ENCODE results near the gene SORCS1.

Gene SORCS1

GRCh38 chr10:106900016-106900652 lies 264.4 kb downstream of the SORCS1 start:
- DNase-seq (ENCODE audit: low read depth in 3 of 3): no peak

GRCh38 chr10:106898446-106898845 lies 266.1 kb downstream of the SORCS1 start:
- DNase-seq (ENCODE audit: low read depth in 3 of 3): no peak

- no peak for DNase-seq (ENCODE audit: low read depth in 3 of 3)
These were observed 266.8 kb downstream of the SORCS1 start for GRCh38 chr10:106897719-106898118.

GRCh38 chr10:106894692-106895091 lies 269.8 kb downstream of the SORCS1 start:
- DNase-seq (ENCODE audit: low read depth in 3 of 3): no peak

GRCh38 chr10:106877574-106877973 lies 286.9 kb downstream of the SORCS1 start:
- no peak for DNase-seq (ENCODE audit: low read depth in 3 of 3)

GRCh38 chr10:106874604-106874889 lies 290.0 kb downstream of the SORCS1 start:
- no peak for DNase-seq (ENCODE audit: low read depth in 3 of 3)

GRCh38 chr10:106873770-106874603 lies 290.5 kb downstream of the SORCS1 start:
- no peak for DNase-seq (ENCODE audit: low read depth in 3 of 3)

GRCh38 chr10:106872176-106872575 lies 292.3 kb downstream of the SORCS1 start:
- no peak for DNase-seq (ENCODE audit: low read depth in 3 of 3)

GRCh38 chr10:106866244-106866845 lies 298.2 kb downstream of the SORCS1 start:
- DNase-seq (ENCODE audit: low read depth in 3 of 3): no peak

- DNase-seq (ENCODE audit: low read depth in 3 of 3): no peak
These were observed 300.5 kb downstream of the SORCS1 start for GRCh38 chr10:106864031-106864430.

GRCh38 chr10:106863549-106863948 lies 301.0 kb downstream of the SORCS1 start:
- no peak for DNase-seq (ENCODE audit: low read depth in 3 of 3)

- DNase-seq (ENCODE audit: low read depth in 3 of 3): no peak
These were observed 304.4 kb downstream of the SORCS1 start for GRCh38 chr10:106859892-106860652.

GRCh38 chr10:106857728-106858127 lies 306.8 kb downstream of the SORCS1 start:
- no peak for DNase-seq (ENCODE audit: low read depth in 3 of 3)

GRCh38 chr10:106857213-106857612 lies 307.3 kb downstream of the SORCS1 start:
- no peak for DNase-seq (ENCODE audit: low read depth in 3 of 3)

- DNase-seq (ENCODE audit: low read depth in 3 of 3): no peak
These were observed 327.4 kb downstream of the SORCS1 start for GRCh38 chr10:106836933-106837663.

GRCh38 chr10:106832846-106833245 lies 331.7 kb downstream of the SORCS1 start:
- no peak for DNase-seq (ENCODE audit: low read depth in 3 of 3)

GRCh38 chr10:106830471-106830870 lies 334.0 kb downstream of the SORCS1 start:
- DNase-seq (ENCODE audit: low read depth in 3 of 3): no peak

GRCh38 chr10:106830006-106830405 lies 334.5 kb downstream of the SORCS1 start:
- DNase-seq (ENCODE audit: low read depth in 3 of 3): no peak

- no peak for DNase-seq (ENCODE audit: low read depth in 3 of 3)
These were observed 337.8 kb downstream of the SORCS1 start for GRCh38 chr10:106826716-106827115.

- no peak for DNase-seq (ENCODE audit: low read depth in 3 of 3)
These were observed 338.7 kb downstream of the SORCS1 start for GRCh38 chr10:106825576-106826364.

GRCh38 chr10:106820579-106820978 lies 343.9 kb downstream of the SORCS1 start:
- no peak for DNase-seq (ENCODE audit: low read depth in 3 of 3)
